K562 (cell line): ENCODE results near the gene DOP1B.

Experiments
- CAMTA2 ChIP-seq: fragments of 250-450 bp; sonication (Bioruptor Pico); conservative IDR thresholded peaks from 2 replicates; pipeline ENCODE4 v1.5.1; 2022
- POLR2A ChIP-seq: fragments of 450-650 bp; conservative IDR thresholded peaks from 2 replicates; pipeline ENCODE4 v1.6.1; 2016

DNA sequence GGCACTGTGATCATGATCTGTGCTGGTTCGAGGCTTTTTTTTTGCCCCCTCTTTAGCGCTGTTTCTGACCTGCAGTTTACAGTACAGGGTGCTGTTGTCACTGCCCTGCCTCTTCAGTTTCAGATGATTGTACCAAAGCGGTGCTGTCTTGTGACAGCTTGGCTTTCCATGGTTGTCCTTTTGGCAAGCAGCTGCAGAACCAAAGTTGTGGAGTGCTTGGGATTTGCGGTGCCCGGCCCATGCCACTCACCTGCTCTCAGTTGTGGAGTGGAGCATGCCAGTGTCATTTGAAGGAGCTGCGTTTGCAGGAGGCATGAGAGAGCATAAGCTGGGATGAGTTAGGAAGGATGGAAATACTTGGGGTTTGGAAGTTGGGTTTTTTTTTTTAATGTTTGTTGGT, 48.4 kb downstream of the DOP1B start:
- TF ChIP-seq POLR2A, result no peak
- no peak for TF ChIP-seq CAMTA2 (CRISPR knock-in tag)
